ENCODE data around the gene PRR14L.
"Not testable (repeated sequence)": the region's sequence is repeated elsewhere in the genome, so short reads cannot be mapped to it uniquely, and the experiment has no call there.

DNA sequence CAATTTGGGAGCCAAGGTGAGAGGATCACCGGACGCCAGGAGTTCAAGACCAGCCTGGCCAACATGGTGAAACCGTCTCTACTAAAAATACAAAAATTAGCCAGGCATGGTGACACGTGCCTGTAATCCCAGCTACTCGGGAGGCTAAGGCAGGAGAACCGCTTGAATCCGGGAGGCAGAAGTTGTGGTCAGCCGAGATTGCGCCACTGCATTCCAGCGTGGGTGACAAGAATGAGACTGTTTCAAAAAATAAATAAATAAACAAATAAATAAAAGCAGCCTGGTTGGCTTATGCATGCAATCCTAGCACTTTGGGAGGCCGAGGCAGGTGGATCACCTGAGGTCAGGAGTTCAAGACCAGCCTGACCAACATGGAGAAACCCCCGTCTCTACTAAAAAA, 38.7 kb downstream of the PRR14L start:
- not testable (repeated sequence) for TF ChIP-seq POLR2A (IDR thresholded peaks at IDR 0.05; ENCODE audit: low read depth, low read length); POLR2AphosphoS5 (IDR thresholded peaks at IDR 0.05; ENCODE audit: low read depth, low read length); TAF1 (IDR thresholded peaks at IDR 0.05; ENCODE audit: borderline replicate concordance, low read depth, low read length)
